T-helper 17 cell (primary cell): ENCODE results near the gene AGBL1. TPM values are rescaled to one million over a fixed set of nuclear protein-coding genes. Genes with fewer than 3 reads are reported as not detected.

Source experiments
- ATAC-seq: fragments of 150-1000 bp; cut with Tn5 transposase; 2 replicates; pipeline ENCODE4 v1.10.0; 2021; ENCODE audit warnings: mild to moderate bottlenecking, moderate library complexity
- DNase-seq, 3 donors: peaks; one replicate each; pipeline versions ENCODE4 v3.0.0 to v3.0.0-alpha.2; 2020 to 2021
- H3K9me3 ChIP-seq: one replicate; pipeline ENCODE4 v1.7.0; 2013; ENCODE audit warnings: low read length, mild to moderate bottlenecking; ENCODE audit not compliant: control insufficient read depth, poor library complexity, severe bottlenecking
- H3K27ac Mint-ChIP-seq: one replicate; pipeline ENCODE4 v1.8.0; 2022; ENCODE audit warnings: mild to moderate bottlenecking, moderate library complexity, mixed read lengths
- H3K27me3 Mint-ChIP-seq: one replicate; pipeline ENCODE4 v1.8.0; 2022; ENCODE audit warnings: mixed read lengths
- H3K36me3 Mint-ChIP-seq: one replicate; pipeline ENCODE4 v1.8.0; 2022; ENCODE audit warnings: low read depth, mixed read lengths
- H3K4me1 Mint-ChIP-seq: one replicate; pipeline ENCODE4 v1.8.0; 2022; ENCODE audit warnings: mild to moderate bottlenecking, mixed read lengths
- H3K4me3 Mint-ChIP-seq: one replicate; pipeline ENCODE4 v1.8.0; 2022; ENCODE audit warnings: mild to moderate bottlenecking, moderate library complexity, mixed read lengths
- total RNA-seq, 4 donors: library from RNA in 2 of 4; stranded (reverse) in 2 of 4; gene quantifications; one replicate each; pipeline ENCODE4 v1.2.3 and lab custom pipeline; 2022 to 2026

The AGBL1 gene
- total RNA-seq, 2 donors from 2014 or later = not detected

DNA sequence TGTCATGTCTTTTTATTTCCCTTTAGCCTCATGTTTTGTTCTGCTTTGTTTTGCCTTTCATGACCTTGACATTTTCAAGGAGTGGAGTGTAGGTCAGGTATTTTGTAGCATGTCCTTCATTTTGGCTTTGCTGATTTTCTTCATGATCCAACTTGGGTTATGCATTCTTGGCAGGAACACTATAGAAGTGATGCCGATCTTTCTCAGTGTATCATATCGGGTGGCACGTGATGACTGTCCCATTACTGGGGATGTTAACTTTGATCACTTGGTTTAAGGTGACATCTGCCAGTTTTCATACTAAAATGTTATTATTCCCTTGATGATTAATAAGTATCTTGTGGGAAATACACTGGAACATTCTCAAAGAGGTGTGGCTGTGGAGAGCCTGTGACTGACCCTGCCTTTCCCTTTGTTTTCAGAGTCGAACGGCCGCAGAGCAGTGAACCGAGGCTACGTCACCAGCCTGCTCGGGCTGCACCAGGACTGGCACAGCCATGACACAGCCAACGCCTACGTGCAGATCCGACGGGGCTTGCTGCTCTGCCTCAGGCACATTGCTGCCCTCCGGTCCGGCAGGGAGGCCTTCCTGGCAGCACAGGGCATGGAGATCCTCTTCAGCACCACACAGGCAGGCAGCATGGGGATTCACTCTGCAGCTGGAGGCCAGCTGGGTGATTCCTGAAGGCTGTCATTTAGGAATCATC lies 167.7 kb downstream of the AGBL1 start:
- no peaks in the 10 kb centered on the region for H3K9me3 ChIP-seq
- Mint-ChIP-seq H3K4me3 (no peak overlapping the region), H3K27me3 (peaks cover 10% of the 10 kb centered on the region), H3K27ac (no peak overlapping the region), H3K36me3 (no peaks in the 10 kb centered on the region), H3K4me1 (peaks cover 3% of the 10 kb centered on the region)
- ATAC-seq = no peak
- DNase-seq = no peak

DNA sequence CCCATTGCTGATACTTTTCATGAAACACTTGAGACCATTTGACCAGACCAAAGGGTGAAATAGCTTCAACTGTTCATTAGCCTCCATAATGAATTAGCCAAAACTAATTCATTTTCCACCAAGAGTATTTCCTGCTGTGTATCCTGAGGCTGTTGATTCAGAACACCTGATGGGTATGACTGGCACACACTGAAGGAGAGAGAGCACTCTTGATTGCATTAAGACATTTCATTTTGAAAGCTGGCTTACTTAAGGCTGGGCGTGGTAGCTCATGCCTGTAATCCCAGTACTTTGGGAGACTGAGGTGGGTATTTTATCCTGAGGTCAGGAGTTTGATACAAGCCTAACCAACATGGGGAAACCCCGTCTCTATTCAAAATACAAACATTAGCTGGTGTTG lies 175.6 kb downstream of the AGBL1 start:
- ATAC-seq = no peak
- DNase-seq = no peak
- peaks cover 6% of the 10 kb centered on the region for H3K27me3 Mint-ChIP-seq
- no peak overlapping the region for H3K27ac Mint-ChIP-seq
- no peak overlapping the region for H3K4me3 Mint-ChIP-seq
- H3K36me3 Mint-ChIP-seq = no peaks in the 10 kb centered on the region
- no peaks in the 10 kb centered on the region for H3K9me3 ChIP-seq
- H3K4me1 Mint-ChIP-seq = peaks cover 5% of the 10 kb centered on the region

DNA sequence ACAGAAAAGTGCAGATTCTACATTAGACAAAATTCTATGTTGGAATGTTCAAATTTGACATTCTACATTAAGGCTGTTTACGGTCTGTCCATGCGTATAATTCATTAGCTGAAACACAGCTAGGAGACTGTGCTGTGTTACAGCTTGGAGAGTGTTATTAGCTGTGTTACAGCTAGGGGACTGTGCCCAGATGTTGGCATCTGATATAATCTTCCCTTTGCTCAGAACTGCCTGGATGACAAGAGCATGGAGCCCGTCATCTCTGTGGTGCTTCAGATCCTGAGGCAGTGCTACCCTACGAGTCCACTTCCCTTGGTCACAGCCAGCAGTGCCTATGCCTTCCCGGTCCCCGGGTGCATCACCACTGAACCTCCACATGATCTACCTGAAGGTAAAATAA lies 177.0 kb downstream of the AGBL1 start:
- no peaks in the 10 kb centered on the region for H3K9me3 ChIP-seq
- Mint-ChIP-seq H3K4me3 (no peak overlapping the region), H3K4me1 (peaks cover 2% of the 10 kb centered on the region), H3K27ac (no peak overlapping the region), H3K36me3 (no peaks in the 10 kb centered on the region), H3K27me3 (peaks cover 6% of the 10 kb centered on the region)
- ATAC-seq (no peak), DNase-seq (no peak)

DNA sequence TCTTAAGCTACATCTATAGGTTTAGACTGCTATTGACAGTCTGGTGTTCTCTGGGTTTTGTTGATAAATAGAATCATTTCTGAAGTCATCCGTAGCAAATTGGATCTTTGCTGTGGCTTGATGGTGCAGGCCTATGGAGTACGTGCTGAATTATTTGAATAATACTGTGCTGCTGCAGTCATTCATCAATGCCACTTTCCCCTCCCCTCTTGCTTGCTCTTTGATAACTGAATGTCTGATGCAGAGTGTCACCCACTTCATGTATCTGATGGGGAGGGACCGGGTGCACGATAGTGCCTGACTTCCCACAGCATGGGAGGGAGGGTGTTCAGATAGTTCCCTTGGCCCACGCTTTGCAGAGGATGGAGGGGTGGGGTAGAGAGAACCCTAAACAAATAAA lies 179.9 kb downstream of the AGBL1 start:
- DNase-seq (no peak), ATAC-seq (no peak)
- Mint-ChIP-seq H3K4me1 (no peaks in the 10 kb centered on the region), H3K4me3 (no peak overlapping the region), H3K27ac (no peak overlapping the region), H3K27me3 (peaks cover 11% of the 10 kb centered on the region), H3K36me3 (no peaks in the 10 kb centered on the region)
- no peaks in the 10 kb centered on the region for H3K9me3 ChIP-seq

DNA sequence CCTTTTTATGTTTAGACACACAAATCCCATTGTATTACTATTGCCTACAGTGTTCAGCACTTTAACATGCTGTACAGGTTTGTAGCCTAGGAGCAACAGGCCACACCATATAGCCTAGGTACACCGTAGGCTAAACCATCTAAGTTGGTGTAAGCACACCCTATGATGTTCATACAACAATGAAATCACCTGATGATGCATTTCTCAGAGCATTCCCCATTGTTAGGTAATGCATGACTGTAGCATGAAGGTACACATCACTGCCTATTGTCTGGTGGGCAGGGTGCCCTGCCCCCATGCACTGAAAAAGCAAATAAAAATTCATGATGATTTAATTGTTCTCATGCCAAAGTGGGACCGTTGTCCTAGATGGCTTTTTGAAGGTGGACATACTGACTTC lies 183.6 kb downstream of the AGBL1 start:
- H3K27me3 Mint-ChIP-seq = peaks cover 16% of the 10 kb centered on the region
- H3K4me1 Mint-ChIP-seq = no peaks in the 10 kb centered on the region
- no peak overlapping the region for H3K27ac Mint-ChIP-seq
- DNase-seq = no peak
- H3K4me3 Mint-ChIP-seq = no peak overlapping the region
- no peak for ATAC-seq
- no peaks in the 10 kb centered on the region for H3K36me3 Mint-ChIP-seq
- no peaks in the 10 kb centered on the region for H3K9me3 ChIP-seq

DNA sequence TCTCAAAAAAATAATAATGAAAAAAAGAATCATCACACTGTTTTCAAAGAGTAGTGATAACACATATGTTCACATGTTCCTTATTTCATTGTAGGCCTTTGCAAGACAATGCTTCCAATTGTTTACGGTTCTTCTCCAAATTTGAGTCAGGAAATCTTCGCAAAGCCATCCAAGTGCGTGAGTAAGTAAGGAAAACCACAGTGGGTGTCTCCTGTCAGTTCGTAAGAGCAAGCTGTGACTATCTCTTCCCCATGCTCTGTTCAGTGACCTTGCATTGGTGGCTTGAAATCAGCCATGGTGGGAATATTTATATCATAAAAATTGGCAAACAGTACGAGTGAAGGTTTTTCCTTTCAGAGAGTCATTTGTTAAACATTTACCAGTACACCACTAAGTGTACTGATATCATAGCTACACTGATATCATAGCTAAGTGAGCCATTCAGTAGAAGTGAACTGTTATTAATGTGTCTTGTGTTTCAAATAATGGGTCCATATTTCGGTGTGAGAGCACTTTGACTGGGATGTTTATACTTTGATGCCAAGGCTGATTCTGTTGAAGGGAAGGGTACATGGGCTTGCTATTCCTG lies 187.3 kb downstream of the AGBL1 start:
- H3K4me1 Mint-ChIP-seq = no peaks in the 10 kb centered on the region
- H3K4me3 Mint-ChIP-seq = no peak overlapping the region
- ATAC-seq = no peak
- no peak overlapping the region for H3K27ac Mint-ChIP-seq
- no peak for DNase-seq
- peaks cover 22% of the 10 kb centered on the region for H3K27me3 Mint-ChIP-seq
- no peaks in the 10 kb centered on the region for H3K9me3 ChIP-seq
- H3K36me3 Mint-ChIP-seq = no peaks in the 10 kb centered on the region

DNA sequence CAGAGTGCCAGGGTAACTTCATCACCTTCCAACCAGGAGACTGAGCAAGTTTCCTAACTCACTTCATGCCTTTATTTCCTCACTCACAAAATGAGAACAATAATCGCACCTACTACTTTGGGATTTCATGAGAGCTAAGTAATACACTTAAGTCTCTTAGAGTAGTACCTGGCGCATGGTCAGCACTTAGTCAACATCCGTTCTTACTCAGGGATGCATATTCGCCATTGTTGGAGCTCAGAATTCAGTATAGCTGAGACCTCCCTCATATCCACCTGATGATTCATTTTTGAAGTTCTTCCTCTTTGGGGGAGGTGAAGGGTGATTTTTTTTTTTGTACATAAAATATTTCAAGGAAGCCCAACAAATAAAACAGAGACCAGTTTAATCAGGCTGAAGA lies 188.2 kb downstream of the AGBL1 start:
- Mint-ChIP-seq H3K27ac (no peak overlapping the region), H3K4me3 (no peak overlapping the region), H3K27me3 (peaks cover 23% of the 10 kb centered on the region), H3K36me3 (no peaks in the 10 kb centered on the region), H3K4me1 (no peaks in the 10 kb centered on the region)
- ATAC-seq (no peak), DNase-seq (no peak)
- no peaks in the 10 kb centered on the region for H3K9me3 ChIP-seq

DNA sequence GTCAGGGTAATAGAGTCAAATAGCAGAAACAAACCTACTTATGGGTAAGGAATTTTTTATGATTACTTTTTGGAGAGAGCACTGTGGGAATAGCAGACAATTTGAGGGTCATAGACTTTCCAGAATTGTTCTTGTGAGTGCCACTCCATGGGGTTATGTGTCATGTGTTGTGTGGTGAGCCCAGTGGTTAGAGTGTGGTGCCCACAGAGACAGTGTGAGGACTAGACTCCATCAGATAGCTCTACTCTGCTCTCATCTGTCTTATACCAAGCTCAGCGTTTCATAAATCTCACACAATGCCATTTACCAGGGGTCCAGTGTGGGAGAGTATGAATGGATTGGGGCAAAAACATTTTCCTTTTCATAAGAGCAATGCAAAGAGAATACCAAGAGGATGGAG lies 188.9 kb downstream of the AGBL1 start:
- DNase-seq (no peak), ATAC-seq (no peak)
- Mint-ChIP-seq H3K27me3 (peaks cover 30% of the 10 kb centered on the region), H3K4me3 (no peak overlapping the region), H3K36me3 (no peaks in the 10 kb centered on the region), H3K4me1 (no peaks in the 10 kb centered on the region), H3K27ac (no peak overlapping the region)
- H3K9me3 ChIP-seq = no peaks in the 10 kb centered on the region

DNA sequence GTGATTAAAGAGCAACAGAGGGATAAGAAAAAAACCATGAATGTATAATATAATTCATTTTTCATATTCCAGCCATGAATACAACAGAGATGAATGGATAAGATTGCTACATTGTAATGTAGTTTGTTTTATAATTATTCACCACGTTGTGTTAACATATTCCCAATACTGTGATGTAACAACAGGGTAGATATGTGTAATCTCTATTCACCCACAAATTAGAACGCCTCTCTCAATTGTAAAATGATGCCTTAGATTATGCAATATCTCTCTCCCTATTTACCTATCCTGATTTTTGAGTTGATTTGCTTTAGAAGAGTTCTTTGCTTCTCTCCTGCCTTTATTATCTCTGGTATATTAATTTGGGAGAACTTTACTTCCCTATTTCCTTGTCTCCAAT lies 193.6 kb downstream of the AGBL1 start:
- H3K9me3 ChIP-seq = no peaks in the 10 kb centered on the region
- Mint-ChIP-seq H3K4me3 (no peak overlapping the region), H3K27ac (no peak overlapping the region), H3K4me1 (no peaks in the 10 kb centered on the region), H3K36me3 (no peaks in the 10 kb centered on the region), H3K27me3 (peaks cover 36% of the 10 kb centered on the region)
- ATAC-seq = no peak
- DNase-seq = no peak

DNA sequence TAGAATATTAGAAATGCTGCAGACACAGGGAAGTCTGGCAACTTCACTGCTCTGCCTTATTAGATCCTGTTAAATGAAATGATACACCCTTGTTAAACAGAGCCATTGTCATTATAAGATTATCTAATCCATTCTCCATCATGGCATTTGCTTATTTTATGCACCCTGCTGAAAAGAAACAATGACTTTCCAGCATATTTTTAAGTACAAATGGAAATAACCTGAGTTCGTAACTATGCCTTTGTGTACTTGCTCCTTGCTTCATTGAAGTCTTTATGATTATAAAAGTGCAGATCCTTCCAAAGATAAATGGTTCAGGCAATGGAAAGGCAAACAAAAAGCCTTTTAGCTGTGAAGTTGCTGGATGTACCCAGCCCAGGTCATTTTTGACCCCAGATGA lies 195.7 kb downstream of the AGBL1 start:
- Mint-ChIP-seq H3K27ac (no peak overlapping the region), H3K27me3 (peaks cover 31% of the 10 kb centered on the region), H3K4me1 (no peaks in the 10 kb centered on the region), H3K4me3 (no peak overlapping the region), H3K36me3 (no peaks in the 10 kb centered on the region)
- DNase-seq (no peak), ATAC-seq (no peak)
- no peaks in the 10 kb centered on the region for H3K9me3 ChIP-seq

DNA sequence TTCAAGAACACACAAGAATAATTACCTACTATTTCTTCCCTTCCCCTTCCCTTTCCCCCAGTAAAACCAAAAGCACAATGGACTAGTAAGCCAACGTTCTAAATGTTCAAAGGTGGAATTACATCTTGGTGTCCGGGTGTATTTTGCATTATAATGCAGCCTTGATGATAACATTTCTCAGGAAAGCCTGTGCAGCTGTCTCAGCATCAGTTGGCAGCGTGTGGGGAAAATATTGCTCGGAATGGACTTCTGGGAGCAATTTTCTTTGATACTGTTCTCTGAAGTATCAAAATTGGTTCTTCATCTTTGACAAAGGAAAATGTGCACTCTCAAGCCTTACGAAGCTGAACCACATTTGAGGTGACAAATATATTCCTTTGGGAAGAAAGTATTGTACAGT lies 198.9 kb downstream of the AGBL1 start:
- Mint-ChIP-seq H3K36me3 (no peaks in the 10 kb centered on the region), H3K27ac (no peak overlapping the region), H3K4me3 (no peak overlapping the region), H3K4me1 (no peaks in the 10 kb centered on the region), H3K27me3 (peaks cover 17% of the 10 kb centered on the region)
- no peaks in the 10 kb centered on the region for H3K9me3 ChIP-seq
- ATAC-seq (no peak), DNase-seq (no peak)

DNA sequence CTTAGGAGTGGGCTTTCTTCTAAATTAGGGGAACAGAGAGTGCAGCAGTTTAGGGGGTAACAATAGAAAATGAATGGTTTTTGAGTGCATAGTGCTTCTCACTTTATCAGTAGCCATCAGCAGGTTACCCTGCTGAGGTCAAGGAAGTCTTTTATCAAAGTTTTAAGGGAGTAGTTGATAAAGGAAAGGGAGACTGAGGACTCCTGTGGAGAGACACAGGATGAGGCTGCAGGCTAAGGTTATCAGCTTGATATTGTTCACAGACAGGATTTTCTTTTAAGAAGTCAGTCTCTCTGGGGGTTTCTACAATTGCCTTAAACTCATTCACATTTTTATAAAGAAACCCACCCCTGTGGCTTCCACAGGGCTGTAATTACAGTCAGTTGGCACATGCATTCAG lies 205.0 kb downstream of the AGBL1 start:
- Mint-ChIP-seq H3K27me3 (no peaks in the 10 kb centered on the region), H3K4me1 (no peaks in the 10 kb centered on the region), H3K36me3 (no peaks in the 10 kb centered on the region), H3K27ac (no peak overlapping the region), H3K4me3 (no peak overlapping the region)
- DNase-seq (no peak), ATAC-seq (no peak)
- H3K9me3 ChIP-seq = no peaks in the 10 kb centered on the region

DNA sequence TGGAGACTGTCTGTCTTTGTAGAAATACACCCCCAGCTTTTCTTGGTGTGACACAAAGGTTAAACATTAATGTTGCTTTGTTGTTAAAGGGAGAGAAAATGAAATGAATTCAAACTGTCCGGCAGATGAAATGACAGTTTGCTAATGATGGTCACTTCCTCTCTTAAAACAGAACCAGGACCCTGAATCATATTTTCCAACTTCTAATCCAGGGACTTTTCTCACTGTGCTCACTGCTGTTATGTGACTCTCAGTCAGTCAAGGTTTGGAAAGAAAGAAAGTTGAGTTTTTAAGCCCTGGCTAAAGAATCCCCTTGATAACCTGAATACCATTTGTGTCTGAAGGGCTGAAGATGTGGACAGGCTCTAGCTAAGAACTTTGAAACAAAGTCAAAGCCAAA lies 215.8 kb downstream of the AGBL1 start:
- Mint-ChIP-seq H3K27me3 (peaks cover 11% of the 10 kb centered on the region), H3K36me3 (no peaks in the 10 kb centered on the region), H3K4me3 (no peak overlapping the region), H3K4me1 (no peaks in the 10 kb centered on the region), H3K27ac (no peak overlapping the region)
- ATAC-seq = no peak
- no peak for DNase-seq
- no peaks in the 10 kb centered on the region for H3K9me3 ChIP-seq

DNA sequence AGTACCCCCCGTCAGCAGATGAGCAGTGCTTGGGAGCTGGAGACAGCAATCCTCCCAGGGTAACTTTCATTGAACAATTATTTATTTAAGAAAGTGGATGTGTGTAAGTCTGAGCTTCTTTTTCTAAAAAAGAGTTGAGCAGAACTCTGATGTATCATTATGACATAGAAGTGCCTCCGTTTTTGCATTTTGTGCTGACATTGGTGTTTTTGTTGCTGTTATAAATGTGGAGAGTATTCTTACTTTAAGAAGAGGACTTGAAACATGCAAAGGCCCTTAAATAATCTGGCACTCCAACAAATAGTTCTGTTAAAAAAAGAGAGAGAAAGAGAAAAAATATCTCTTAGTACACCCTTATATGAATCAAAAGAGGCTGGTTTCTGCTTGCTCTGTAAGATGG lies 217.1 kb downstream of the AGBL1 start:
- DNase-seq = no peak

More for the DNA sequence above, 217.1 kb downstream of the AGBL1 start:
- Mint-ChIP-seq H3K27me3 (peaks cover 11% of the 10 kb centered on the region), H3K4me3 (no peak overlapping the region), H3K4me1 (no peaks in the 10 kb centered on the region), H3K36me3 (no peaks in the 10 kb centered on the region), H3K27ac (no peak overlapping the region)
- H3K9me3 ChIP-seq = no peaks in the 10 kb centered on the region
- ATAC-seq = no peak
